Measurements from ENCODE around the gene GGT7.
"Not testable (repeated sequence)": the region's sequence is repeated elsewhere in the genome, so short reads cannot be mapped to it uniquely, and the experiment has no call there.

GGT7 gene

GRCh38 chr20:34817801-34818200 is 54.9 kb downstream of the GGT7 start:
- Histone ChIP-seq H3K9me3 (ENCODE audit: low read length) (no peaks in the 10 kb centered on the region), H3K4me1 (ENCODE audit: insufficient read depth, low read length) (peaks cover 8% of the 10 kb centered on the region), H3K27me3 (ENCODE audit: insufficient read depth, low read length) (no peaks in the 10 kb centered on the region), H2AFZ (ENCODE audit: low read depth, low read length) (no peak overlapping the region), H3K36me3 (ENCODE audit: insufficient read depth, low read length) (no peaks in the 10 kb centered on the region), H3K4me3 (ENCODE audit: low read length) (no peak overlapping the region)

- Histone ChIP-seq H3K9me3 (ENCODE audit: low read length) (no peaks in the 10 kb centered on the region), H3K4me3 (ENCODE audit: low read length) (no peak overlapping the region), H3K36me3 (ENCODE audit: insufficient read depth, low read length) (no peaks in the 10 kb centered on the region), H2AFZ (ENCODE audit: low read depth, low read length) (no peak overlapping the region), H3K27me3 (ENCODE audit: insufficient read depth, low read length) (no peaks in the 10 kb centered on the region), H3K4me1 (ENCODE audit: insufficient read depth, low read length) (peaks cover 8% of the 10 kb centered on the region)
Measured at GRCh38 chr20:34817072-34817471, 55.6 kb downstream of the GGT7 start.

GRCh38 chr20:34815636-34816035 is 57.0 kb downstream of the GGT7 start:
- H2AFZ ChIP-seq (ENCODE audit: low read depth, low read length): no peak overlapping the region
- no peak overlapping the region for H3K4me3 ChIP-seq (ENCODE audit: low read length)
- no peaks in the 10 kb centered on the region for H3K9me3 ChIP-seq (ENCODE audit: low read length)
- H3K4me1 ChIP-seq (ENCODE audit: insufficient read depth, low read length): peaks cover 8% of the 10 kb centered on the region
- H3K27me3 ChIP-seq (ENCODE audit: insufficient read depth, low read length): no peaks in the 10 kb centered on the region
- no peaks in the 10 kb centered on the region for H3K36me3 ChIP-seq (ENCODE audit: insufficient read depth, low read length)

GRCh38 chr20:34808583-34808982 is 64.1 kb downstream of the GGT7 start:
- H3K9me3 ChIP-seq (ENCODE audit: low read length): no peaks in the 10 kb centered on the region
- H3K4me1 ChIP-seq (ENCODE audit: insufficient read depth, low read length): no peaks in the 10 kb centered on the region
- H3K27me3 ChIP-seq (ENCODE audit: insufficient read depth, low read length): no peaks in the 10 kb centered on the region
- H3K4me3 ChIP-seq (ENCODE audit: low read length): no peak overlapping the region
- no peak overlapping the region for H2AFZ ChIP-seq (ENCODE audit: low read depth, low read length)
- peaks cover 8% of the 10 kb centered on the region for H3K36me3 ChIP-seq (ENCODE audit: insufficient read depth, low read length)

DNA sequence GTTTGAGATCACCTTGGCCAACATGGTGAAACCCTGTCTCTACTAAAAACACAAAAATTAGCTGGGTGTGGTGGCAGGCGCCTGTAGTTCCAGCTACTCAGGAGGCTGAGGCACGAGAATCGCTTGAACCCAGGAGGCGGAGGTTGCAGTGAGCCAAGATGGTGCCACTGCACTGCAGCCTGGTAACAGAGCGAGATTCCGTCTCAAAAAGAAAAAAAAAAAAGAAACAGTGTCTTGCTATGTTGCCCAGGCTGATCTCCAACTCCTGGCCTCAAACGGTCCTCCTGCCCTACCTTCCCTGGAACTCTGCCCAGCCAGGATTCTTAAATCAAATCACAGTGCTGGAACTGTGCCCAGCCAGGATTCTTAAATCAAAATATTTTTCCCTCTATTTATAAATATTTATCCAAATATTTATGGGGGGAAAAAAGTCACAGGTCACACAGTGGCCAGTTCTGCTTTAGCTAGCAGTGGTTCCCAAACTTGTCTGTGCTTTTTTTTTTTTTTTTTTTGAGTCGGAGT is 64.7 kb downstream of the GGT7 start:
- H3K27me3 ChIP-seq (ENCODE audit: insufficient read depth, low read length); H3K9me3 ChIP-seq (ENCODE audit: low read length); H2AFZ ChIP-seq (ENCODE audit: low read depth, low read length); H3K4me3 ChIP-seq (ENCODE audit: low read length); H3K4me1 ChIP-seq (ENCODE audit: insufficient read depth, low read length): not testable (repeated sequence)
- peaks cover 10% of the 10 kb centered on the region for H3K36me3 ChIP-seq (ENCODE audit: insufficient read depth, low read length)

- Histone ChIP-seq H3K36me3 (ENCODE audit: insufficient read depth, low read length) (peaks cover 17% of the 10 kb centered on the region), H2AFZ (ENCODE audit: low read depth, low read length) (no peak overlapping the region), H3K4me1 (ENCODE audit: insufficient read depth, low read length) (no peaks in the 10 kb centered on the region), H3K9me3 (ENCODE audit: low read length) (no peaks in the 10 kb centered on the region), H3K4me3 (ENCODE audit: low read length) (no peak overlapping the region), H3K27me3 (ENCODE audit: insufficient read depth, low read length) (no peaks in the 10 kb centered on the region)
Measured at GRCh38 chr20:34806255-34806654, 66.4 kb downstream of the GGT7 start.

- H3K9me3 ChIP-seq (ENCODE audit: low read length): peaks cover 5% of the 10 kb centered on the region
- H3K4me3 ChIP-seq (ENCODE audit: low read length): no peak overlapping the region
Measured at GRCh38 chr20:34798871-34799270, 73.8 kb downstream of the GGT7 start.

DNA sequence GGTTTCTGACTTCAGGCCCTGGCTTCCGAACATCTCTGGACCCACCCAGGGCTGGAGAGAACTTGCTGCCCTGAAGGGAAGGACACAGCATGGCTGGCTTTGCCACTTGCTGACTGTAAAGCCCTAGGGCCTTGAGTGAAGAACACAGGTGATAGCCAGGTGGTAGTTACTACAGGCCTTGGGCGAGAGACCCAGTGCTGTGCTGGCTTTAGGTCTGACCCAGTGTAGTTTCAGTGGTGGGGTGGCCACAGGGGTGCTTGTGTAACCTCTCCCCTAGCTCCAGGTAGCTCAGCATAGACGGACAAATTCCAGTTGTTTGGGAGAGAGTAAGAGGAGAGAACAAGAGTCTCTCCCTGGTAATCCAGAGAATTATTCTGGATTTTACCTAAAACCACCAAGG is 74.3 kb downstream of the GGT7 start:
- Histone ChIP-seq H3K36me3 (ENCODE audit: insufficient read depth, low read length) (peaks cover 10% of the 10 kb centered on the region), H2AFZ (ENCODE audit: low read depth, low read length) (no peak overlapping the region), H3K27me3 (ENCODE audit: insufficient read depth, low read length) (no peaks in the 10 kb centered on the region), H3K4me1 (ENCODE audit: insufficient read depth, low read length) (no peaks in the 10 kb centered on the region), H3K9me3 (ENCODE audit: low read length) (peaks cover 5% of the 10 kb centered on the region), H3K4me3 (ENCODE audit: low read length) (no peak overlapping the region)

More at GRCh38 chr20:34798871-34799270, 73.8 kb downstream of the GGT7 start:
- Histone ChIP-seq H3K36me3 (ENCODE audit: insufficient read depth, low read length) (peaks cover 10% of the 10 kb centered on the region), H3K27me3 (ENCODE audit: insufficient read depth, low read length) (no peaks in the 10 kb centered on the region), H2AFZ (ENCODE audit: low read depth, low read length) (no peak overlapping the region), H3K4me1 (ENCODE audit: insufficient read depth, low read length) (no peaks in the 10 kb centered on the region)

GRCh38 chr20:34797012-34797995 is 75.4 kb downstream of the GGT7 start:
- Histone ChIP-seq H3K36me3 (ENCODE audit: insufficient read depth, low read length) (peaks cover 3% of the 10 kb centered on the region), H3K9me3 (ENCODE audit: low read length) (peaks cover 5% of the 10 kb centered on the region), H2AFZ (ENCODE audit: low read depth, low read length) (no peak overlapping the region), H3K27me3 (ENCODE audit: insufficient read depth, low read length) (no peaks in the 10 kb centered on the region), H3K4me1 (ENCODE audit: insufficient read depth, low read length) (no peaks in the 10 kb centered on the region), H3K4me3 (ENCODE audit: low read length) (no peak overlapping the region)
